ENCODE results near the gene EXOC4.

- TF ChIP-seq CTCF (IDR thresholded peaks at IDR 0.05; ENCODE audit: low read length) = no peak
- TF ChIP-seq EZH2 (IDR thresholded peaks at IDR 0.05; ENCODE audit: borderline replicate concordance, low read length) = no peak
Measured at GRCh38 chr7:133932591-133932990, 679.7 kb downstream of the EXOC4 start.

Measured in OCI-LY1 (cell line).